ENCODE results near the gene OR6C6.

OR6C6 gene

GRCh38 chr12:55246159-55246558, 50.2 kb downstream of the OR6C6 start:
- Mint-ChIP-seq H3K9me3 (no peaks in the 10 kb centered on the region), H3K4me1 (no peaks in the 10 kb centered on the region), H3K27me3 (ENCODE audit: low read depth) (peaks cover 3% of the 10 kb centered on the region), H3K36me3 (ENCODE audit: low read depth) (no peaks in the 10 kb centered on the region), H3K4me3 (no peak overlapping the region), H3K27ac (no peak overlapping the region)
- TF ChIP-seq, protein P1, sequence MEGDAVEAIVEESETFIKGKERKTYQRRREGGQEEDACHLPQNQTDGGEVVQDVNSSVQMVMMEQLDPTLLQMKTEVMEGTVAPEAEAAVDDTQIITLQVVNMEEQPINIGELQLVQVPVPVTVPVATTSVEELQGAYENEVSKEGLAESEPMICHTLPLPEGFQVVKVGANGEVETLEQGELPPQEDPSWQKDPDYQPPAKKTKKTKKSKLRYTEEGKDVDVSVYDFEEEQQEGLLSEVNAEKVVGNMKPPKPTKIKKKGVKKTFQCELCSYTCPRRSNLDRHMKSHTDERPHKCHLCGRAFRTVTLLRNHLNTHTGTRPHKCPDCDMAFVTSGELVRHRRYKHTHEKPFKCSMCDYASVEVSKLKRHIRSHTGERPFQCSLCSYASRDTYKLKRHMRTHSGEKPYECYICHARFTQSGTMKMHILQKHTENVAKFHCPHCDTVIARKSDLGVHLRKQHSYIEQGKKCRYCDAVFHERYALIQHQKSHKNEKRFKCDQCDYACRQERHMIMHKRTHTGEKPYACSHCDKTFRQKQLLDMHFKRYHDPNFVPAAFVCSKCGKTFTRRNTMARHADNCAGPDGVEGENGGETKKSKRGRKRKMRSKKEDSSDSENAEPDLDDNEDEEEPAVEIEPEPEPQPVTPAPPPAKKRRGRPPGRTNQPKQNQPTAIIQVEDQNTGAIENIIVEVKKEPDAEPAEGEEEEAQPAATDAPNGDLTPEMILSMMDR (IDR thresholded peaks at IDR 0.05; ENCODE audit: unreplicated experiment in 3 of 3) = no peak

DNA sequence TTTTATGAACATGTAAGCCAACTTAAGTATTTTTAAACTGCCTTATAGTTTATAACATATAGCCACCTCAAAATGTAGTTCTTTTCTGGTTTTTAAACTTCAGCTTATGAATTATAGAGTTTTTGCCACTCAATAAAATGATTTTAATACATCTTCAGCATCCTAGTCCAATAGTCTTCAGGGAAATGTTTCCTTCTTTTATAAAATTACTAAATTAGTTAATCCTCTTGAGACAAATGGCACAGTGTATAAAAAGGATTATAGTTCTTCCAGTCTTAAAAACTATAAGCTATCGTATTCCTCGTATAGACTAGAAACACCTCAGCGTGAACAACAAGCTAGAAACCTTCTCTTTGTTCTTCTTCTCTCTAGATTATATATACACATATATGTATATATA, 52.1 kb downstream of the OR6C6 start, which contains the start of gene OR6C74:
OR6C74 (plus strand) TSS at position 301 of the 400 bp plus-strand sequence. CDS start 2,679 bp downstream, outside the sequence.
- no peaks in the 10 kb centered on the region for H3K4me1 Mint-ChIP-seq
- TF ChIP-seq, protein P1 (IDR thresholded peaks at IDR 0.05; ENCODE audit: unreplicated experiment in 3 of 3) = no peak
- no peak within 1 kb of the TSS for H3K4me3 Mint-ChIP-seq
- no peaks in the 10 kb centered on the region for H3K36me3 Mint-ChIP-seq (ENCODE audit: low read depth)
- H3K9me3 Mint-ChIP-seq = no peaks in the 10 kb centered on the region
- H3K27ac Mint-ChIP-seq = no peak within 1 kb of the TSS
- peaks cover 3% of the 10 kb centered on the region for H3K27me3 Mint-ChIP-seq (ENCODE audit: low read depth)

All from nephron (organoid).